GM18951 (cell line): ENCODE data around the gene RAET1G.
"Not testable (repeated sequence)": the region's sequence is repeated elsewhere in the genome, so short reads cannot be mapped to it uniquely, and the experiment has no call there.

Experiments used
- POLR2A ChIP-seq: IDR thresholded peaks from 4 replicates; pipeline ENCODE4 v1.6.1; 2011; ENCODE audit warnings: mild to moderate bottlenecking; ENCODE audit not compliant: insufficient read length, insufficient read depth; ENCODE audit errors: extremely low read depth
- in situ Hi-C: fragments of 300-500 bp; cut with MboI; formaldehyde crosslinking; loops from one replicate; pipeline ENCODE4 v1.12.0; 2022; ENCODE audit warnings: low sequenced_read_pairs, mixed read lengths, inconsistent platforms; ENCODE audit not compliant: unreplicated experiment

Gene RAET1G

GRCh38 chr6:149903938-149904611, 18.8 kb downstream of the RAET1G start:
- in situ Hi-C loops, result no loop called here

GRCh38 chr6:149901444-149902140, 21.3 kb downstream of the RAET1G start:
- in situ Hi-C loops, result no loop called here

More at GRCh38 chr6:149903938-149904611, 18.8 kb downstream of the RAET1G start:
- no peak for TF ChIP-seq POLR2A

GRCh38 chr6:149900620-149901443, 22.1 kb downstream of the RAET1G start:
- in situ Hi-C loops, result no loop called here
- TF ChIP-seq POLR2A, result no peak

More at GRCh38 chr6:149901444-149902140, 21.3 kb downstream of the RAET1G start:
- TF ChIP-seq POLR2A, result no peak

GRCh38 chr6:149899926-149900619, 22.8 kb downstream of the RAET1G start:
- in situ Hi-C loops, result no loop called here
- no peak for TF ChIP-seq POLR2A

- TF ChIP-seq POLR2A, result no peak
- in situ Hi-C loops, result no loop called here
Observed at GRCh38 chr6:149899486-149899885, 23.4 kb downstream of the RAET1G start.

GRCh38 chr6:149898966-149899365, 24.0 kb downstream of the RAET1G start:
- in situ Hi-C loops, result no loop called here
- no peak for TF ChIP-seq POLR2A

GRCh38 chr6:149897855-149898744, 24.8 kb downstream of the RAET1G start, which contains the start of gene RAET1E:
TSS of gene RAET1E (minus strand) at chr6:149898113. CDS start at chr6:149890901, 7,212 bp downstream.
- TF ChIP-seq POLR2A, result no peak

GRCh38 chr6:149897015-149897697, 25.8 kb downstream of the RAET1G start:
- TF ChIP-seq POLR2A, result no peak
- in situ Hi-C loops, result no loop called here

More at GRCh38 chr6:149897855-149898744, 24.8 kb downstream of the RAET1G start, which contains the start of gene RAET1E:
- in situ Hi-C loops, result no loop called here

- in situ Hi-C loops, result no loop called here
- no peak for TF ChIP-seq POLR2A
Observed at GRCh38 chr6:149896491-149896890, 26.4 kb downstream of the RAET1G start.

GRCh38 chr6:149895833-149896271, 27.1 kb downstream of the RAET1G start:
- no peak for TF ChIP-seq POLR2A
- in situ Hi-C loops, result no loop called here

- no peak for TF ChIP-seq POLR2A
- in situ Hi-C loops, result no loop called here
Observed at GRCh38 chr6:149895048-149895590, 27.8 kb downstream of the RAET1G start.

GRCh38 chr6:149891864-149892263, 31.1 kb downstream of the RAET1G start:
- in situ Hi-C loops, result not testable (repeated sequence)
